Liver (tissue), 9 donors: ENCODE results near the gene MSI2. TPM values are rescaled to one million over a fixed set of nuclear protein-coding genes. Genes with fewer than 3 reads are reported as not detected.

ENCODE experiments used
- DNase-seq: peaks from one replicate; pipeline ENCODE4 v3.0.0-alpha.2; 2017; ENCODE audit warnings: low spot score
- H3K27ac ChIP-seq, 2 donors: one replicate each; pipeline ENCODE4 v1.7.0; 2013; ENCODE audit warnings: inconsistent platforms in 2 of 2, low read length in 2 of 2, control low read depth in 1 of 2, low read depth in 1 of 2, mild to moderate bottlenecking in 1 of 2
- H3K27me3 ChIP-seq, 4 donors: one replicate each; pipeline versions ENCODE4 v1.6.1 to v1.7.0; 2013; ENCODE audit warnings: low read length in 3 of 4, inconsistent platforms in 1 of 4, mild to moderate bottlenecking in 1 of 4, moderate library complexity in 1 of 4; ENCODE audit not compliant: control insufficient read depth in 4 of 4, insufficient read depth in 4 of 4
- H3K36me3 ChIP-seq, 4 donors: one replicate each; pipeline versions ENCODE4 v1.6.1 to v1.7.0; 2013; ENCODE audit warnings: low read length in 3 of 4, mild to moderate bottlenecking in 3 of 4, low read depth in 1 of 4, moderate library complexity in 1 of 4; ENCODE audit not compliant: control insufficient read depth in 4 of 4, insufficient read depth in 3 of 4
- H3K4me1 ChIP-seq, 4 donors: one replicate each; pipeline versions ENCODE4 v1.6.1 to v1.7.0; 2013; ENCODE audit warnings: low read length in 3 of 4, mild to moderate bottlenecking in 3 of 4, moderate library complexity in 1 of 4; ENCODE audit not compliant: control insufficient read depth in 4 of 4, insufficient read depth in 4 of 4
- H3K4me3 ChIP-seq, 3 donors: one replicate each; pipeline versions ENCODE4 v1.6.1 to v1.7.0; 2013; ENCODE audit warnings: low read length in 3 of 3, control low read depth in 1 of 3, low read depth in 1 of 3, mild to moderate bottlenecking in 1 of 3
- H3K9ac ChIP-seq, 2 donors: one replicate each; pipeline ENCODE4 v1.7.0; 2013; ENCODE audit warnings: low read length in 2 of 2, mild to moderate bottlenecking in 2 of 2, moderate library complexity in 2 of 2, control low read depth in 1 of 2, low read depth in 1 of 2
- H3K9me3 ChIP-seq, 4 donors: one replicate each; pipeline versions ENCODE4 v1.6.1 to v1.7.0; 2013; ENCODE audit warnings: low read length in 3 of 4; ENCODE audit not compliant: control insufficient read depth in 4 of 4
- ATF3 ChIP-seq: IDR thresholded peaks from 2 replicates; pipeline ENCODE4 v1.6.1; 2016; ENCODE audit warnings: antibody characterized with exemption
- CTCF ChIP-seq: fragments of 150-350 bp; IDR thresholded peaks from 2 replicates; pipeline ENCODE4 v1.5.1; 2017; ENCODE audit warnings: improper control_type of control experiment, low read depth, low read length; ENCODE audit not compliant: missing input control
- EGR1 ChIP-seq, 2 donors: IDR thresholded peaks; 2 replicates each; pipeline ENCODE4 v1.6.1; 2016 to 2018; ENCODE audit warnings: antibody characterized with exemption in 2 of 2, low read depth in 2 of 2
- FOXA1 ChIP-seq: IDR thresholded peaks from 2 replicates; pipeline ENCODE4 v1.6.1; 2016; ENCODE audit warnings: antibody characterized with exemption
- FOXA2 ChIP-seq: IDR thresholded peaks from 2 replicates; pipeline ENCODE4 v1.6.1; 2016; ENCODE audit warnings: antibody characterized with exemption
- GABPA ChIP-seq, 2 donors: IDR thresholded peaks in 1 of 2; conservative IDR thresholded peaks in 1 of 2; 2 replicates each; pipeline ENCODE4 v1.6.1; 2016; ENCODE audit warnings: antibody characterized with exemption in 2 of 2, mild to moderate bottlenecking in 1 of 2, moderate library complexity in 1 of 2
- HNF4A ChIP-seq, 2 donors: conservative IDR thresholded peaks; 2 replicates each; pipeline ENCODE4 v1.6.1; 2016; ENCODE audit warnings: antibody characterized with exemption in 2 of 2, mild to moderate bottlenecking in 2 of 2
- HNF4G ChIP-seq: IDR thresholded peaks from 2 replicates; pipeline ENCODE4 v1.6.1; 2016; ENCODE audit warnings: antibody characterized with exemption
- JUND ChIP-seq, 2 donors: IDR thresholded peaks; 2 replicates each; pipeline ENCODE4 v1.6.1; 2016; ENCODE audit warnings: antibody characterized with exemption in 2 of 2
- MAX ChIP-seq: IDR thresholded peaks from 2 replicates; pipeline ENCODE4 v1.6.1; 2016; ENCODE audit warnings: antibody characterized with exemption
- NR2F2 ChIP-seq: IDR thresholded peaks from 2 replicates; pipeline ENCODE4 v1.6.1; 2016; ENCODE audit warnings: antibody characterized with exemption
- RAD21 ChIP-seq, 2 donors: IDR thresholded peaks; 2 replicates each; pipeline ENCODE4 v1.6.1; 2016; ENCODE audit warnings: antibody characterized with exemption in 2 of 2, mild to moderate bottlenecking in 2 of 2
- REST ChIP-seq: IDR thresholded peaks from 2 replicates; pipeline ENCODE4 v1.6.1; 2016; ENCODE audit warnings: antibody characterized with exemption, mild to moderate bottlenecking
- RXRA ChIP-seq, 2 donors: IDR thresholded peaks; 2 replicates each; pipeline ENCODE4 v1.6.1; 2017 to 2018; ENCODE audit warnings: antibody characterized with exemption in 2 of 2, mild to moderate bottlenecking in 1 of 2
- SP1 ChIP-seq: IDR thresholded peaks from 2 replicates; pipeline ENCODE4 v1.6.1; 2018; ENCODE audit warnings: antibody characterized with exemption, mild to moderate bottlenecking
- YY1 ChIP-seq: IDR thresholded peaks from 2 replicates; pipeline ENCODE4 v1.6.1; 2016; ENCODE audit warnings: antibody characterized with exemption, mild to moderate bottlenecking
- ZBTB33 ChIP-seq: IDR thresholded peaks from 2 replicates; pipeline ENCODE4 v1.6.1; 2016; ENCODE audit warnings: antibody characterized with exemption
- WGBS: extraction: QIAGEN DNeasy Blood & Tissue Kit; methylation state at CpG from one replicate; pipeline ENCODE4 v1.1.7; 2013; 5-methylcytosine and 5-hydroxymethylcytosine counted together
- polyA plus RNA-seq, 2 donors: library from polyadenylated mRNA; stranded (reverse) in 1 of 2; unstranded in 1 of 2; fragments of 200-250 nt in 1 of 2; fragments of >200 nt in 1 of 2; fragmentation: Nextera tagmentation in 1 of 2; extraction: Ambion mirVana in 1 of 2; gene quantifications; one replicate each; pipeline versions ENCODE4 v1.2.1 to v1.2.3, GENCODE V29; 2013 to 2015
- total RNA-seq, 2 donors: library from RNA; depleted of rRNA; stranded (reverse); fragments of >200 nt; gene quantifications; one replicate each; pipeline ENCODE4 v1.2.3, GENCODE V29; 2014
- donor health status: healthy.
- donor health status: healthy.
- donor health status: healthy.
- donor health status: healthy.
- donor health status: healthy.

The MSI2 gene
- total and polyA plus RNA-seq, 4 donors: 5.7 to 15.6 (median 9.2) TPM

GRCh38 chr17:57707892-57708291 lies 451.6 kb downstream of the MSI2 start:
- no peak overlapping the region for H3K9ac ChIP-seq
- peaks cover 0 to 4% (median 0%) of the 10 kb centered on the region in 4 donors for H3K27me3 ChIP-seq
- H3K27ac ChIP-seq: no peak overlapping the region
- H3K4me3 ChIP-seq: no peak overlapping the region
- no peaks in the 10 kb centered on the region for H3K36me3 ChIP-seq
- WGBS: 30% methylated on average over 6 of the region's 6 CpGs
- no peaks in the 10 kb centered on the region for H3K9me3 ChIP-seq
- TF ChIP-seq GABPA (IDR thresholded peaks at IDR 0.05 in 1 of 2, conservative IDR thresholded peaks at IDR 0.05 in 1 of 2) (no peak), YY1 (no peak), ZBTB33 (no peak), HNF4A (conservative IDR thresholded peaks at IDR 0.05) (no peak), ATF3 (no peak), EGR1 (IDR thresholded peaks at IDR 0.05; ENCODE audit: low read depth in 2 of 2) (no peak), JUND (IDR thresholded peaks at IDR 0.05) (no peak), CTCF (no peak), SP1 (no peak), RAD21 (IDR thresholded peaks at IDR 0.05) (no peak), REST (no peak), NR2F2 (no peak), HNF4G (no peak)
- H3K4me1 ChIP-seq: peaks cover 0 to 3% (median 0%) of the 10 kb centered on the region in 4 donors
- no peak for DNase-seq

GRCh38 chr17:57708410-57708809 lies 452.1 kb downstream of the MSI2 start:
- 46% methylated on average over 2 of the region's 2 CpGs for WGBS
- Histone ChIP-seq H3K4me1 (peaks cover 0 to 3% (median 0%) of the 10 kb centered on the region in 4 donors), H3K27ac (no peak overlapping the region), H3K9me3 (no peaks in the 10 kb centered on the region), H3K9ac (no peak overlapping the region), H3K27me3 (peaks cover 0 to 4% (median 0%) of the 10 kb centered on the region in 4 donors), H3K36me3 (no peaks in the 10 kb centered on the region), H3K4me3 (no peak overlapping the region)
- TF ChIP-seq HNF4A (conservative IDR thresholded peaks at IDR 0.05) (no peak), REST (no peak), FOXA1 (no peak), YY1 (no peak), GABPA (IDR thresholded peaks at IDR 0.05 in 1 of 2, conservative IDR thresholded peaks at IDR 0.05 in 1 of 2) (no peak), ATF3 (no peak), CTCF (no peak), NR2F2 (no peak), RXRA (IDR thresholded peaks at IDR 0.05) (no peak), MAX (no peak), JUND (IDR thresholded peaks at IDR 0.05) (no peak), HNF4G (no peak), EGR1 (IDR thresholded peaks at IDR 0.05; ENCODE audit: low read depth in 2 of 2) (no peak), RAD21 (IDR thresholded peaks at IDR 0.05) (no peak), SP1 (no peak), FOXA2 (no peak)
- no peak for DNase-seq
